Stimulated activated CD8-positive, alpha-beta memory T cell treated with anti-CD3 and anti-CD28 coated beads, Interleukin-15, amount 100 ng/mL, for 4 hours (primary cell): ENCODE measurements around the gene MEMO1.
"Not testable (repeated sequence)": the region's sequence is repeated elsewhere in the genome, so short reads cannot be mapped to it uniquely, and the experiment has no call there.

Source experiments
- DNase-seq, 2 donors: peaks; one replicate each; pipeline ENCODE4 v3.0.0-alpha.2; 2020; ENCODE audit warnings: low read depth in 2 of 2

The MEMO1 gene

GRCh38 chr2:31998731-31999383 lies 12.0 kb downstream of the MEMO1 start:
- DNase-seq, result no peak

GRCh38 chr2:31997653-31998052 lies 13.2 kb downstream of the MEMO1 start:
- no peak for DNase-seq

GRCh38 chr2:31996571-31997150 lies 14.1 kb downstream of the MEMO1 start:
- no peak for DNase-seq

GRCh38 chr2:31992934-31993333 lies 17.9 kb downstream of the MEMO1 start:
- no peak for DNase-seq

GRCh38 chr2:31992025-31992579 lies 18.7 kb downstream of the MEMO1 start:
- DNase-seq, result no peak

GRCh38 chr2:31989946-31990345 lies 20.9 kb downstream of the MEMO1 start:
- no peak for DNase-seq

- DNase-seq, result no peak
Measured at GRCh38 chr2:31987454-31988220, 23.2 kb downstream of the MEMO1 start.

- DNase-seq, result no peak
Measured at GRCh38 chr2:31986906-31987305, 23.9 kb downstream of the MEMO1 start.

GRCh38 chr2:31983762-31984467 lies 26.9 kb downstream of the MEMO1 start:
- no peak for DNase-seq

- DNase-seq, result no peak
Measured at GRCh38 chr2:31980674-31981356, 30.0 kb downstream of the MEMO1 start.

GRCh38 chr2:31979956-31980355 lies 30.9 kb downstream of the MEMO1 start:
- no peak for DNase-seq

GRCh38 chr2:31979018-31979417 lies 31.8 kb downstream of the MEMO1 start:
- no peak for DNase-seq

- DNase-seq, result no peak
Measured at GRCh38 chr2:31978436-31978835, 32.4 kb downstream of the MEMO1 start.

- no peak for DNase-seq
Measured at GRCh38 chr2:31973665-31974064, 37.1 kb downstream of the MEMO1 start.

GRCh38 chr2:31972059-31972458 lies 38.7 kb downstream of the MEMO1 start:
- DNase-seq, result no peak

GRCh38 chr2:31969178-31969577 lies 41.6 kb downstream of the MEMO1 start:
- no peak for DNase-seq

GRCh38 chr2:31967790-31968189 lies 43.0 kb downstream of the MEMO1 start:
- DNase-seq, result no peak

- not testable (repeated sequence) for DNase-seq
Measured at GRCh38 chr2:31966402-31966801, 44.4 kb downstream of the MEMO1 start.

- no peak for DNase-seq
Measured at GRCh38 chr2:31965094-31965493, 45.7 kb downstream of the MEMO1 start.

- no peak for DNase-seq
Measured at GRCh38 chr2:31962757-31963361, 47.9 kb downstream of the MEMO1 start.

GRCh38 chr2:31958140-31958717 lies 52.6 kb downstream of the MEMO1 start:
- no peak for DNase-seq
